Uterus (tissue), 4 donors: Measurements from ENCODE around the gene PIK3C2A. TPM values are rescaled to one million over a fixed set of nuclear protein-coding genes. Genes with fewer than 3 reads are reported as not detected.
"Not testable (repeated sequence)": the region's sequence is repeated elsewhere in the genome, so short reads cannot be mapped to it uniquely, and the experiment has no call there.

Experiments used
- DNase-seq, 2 donors: peaks; one replicate each; pipeline ENCODE4 v3.0.0-alpha.2; 2019 to 2020
- H3K27ac ChIP-seq, 2 donors: fragments of 200-600 bp; sonication (generic); 1 replicate in 1 of 2; 2 replicates in 1 of 2; pipeline ENCODE4 v1.5.1; 2016 to 2018
- H3K27me3 ChIP-seq, 2 donors: fragments of 200-600 bp; sonication (generic); one replicate each; pipeline ENCODE4 v1.5.1; 2018 to 2019; ENCODE audit warnings: control low read depth in 1 of 2
- H3K36me3 ChIP-seq, 2 donors: fragments of 200-600 bp; sonication (generic); one replicate each; pipeline ENCODE4 v1.5.1; 2019; ENCODE audit warnings: control low read depth in 1 of 2
- H3K4me1 ChIP-seq, 2 donors: fragments of 200-600 bp; sonication (generic); one replicate each; pipeline ENCODE4 v1.5.1; 2018 to 2019; ENCODE audit warnings: control low read depth in 1 of 2
- H3K4me3 ChIP-seq, 2 donors: fragments of 200-600 bp; sonication (generic); 1 replicate in 1 of 2; 2 replicates in 1 of 2; pipeline ENCODE4 v1.5.1; 2018 to 2019; ENCODE audit warnings: mild to moderate bottlenecking in 1 of 2
- H3K9me3 ChIP-seq, 2 donors: fragments of 200-600 bp; sonication (generic); one replicate each; pipeline ENCODE4 v1.5.1; 2019; ENCODE audit warnings: control low read depth in 1 of 2
- CTCF ChIP-seq, 4 experiments: fragments of 200-600 bp in 2 of 4; fragments of 450-650 bp in 2 of 4; sonication (generic) in 2 of 4; IDR thresholded peaks; one replicate each; pipeline ENCODE4 v1.5.1; 2016 to 2019; ENCODE audit warnings: antibody characterized with exemption in 4 of 4, mild to moderate bottlenecking in 2 of 4, moderate library complexity in 1 of 4
- POLR2A ChIP-seq, 2 donors: fragments of 450-650 bp; IDR thresholded peaks; one replicate each; pipeline ENCODE4 v1.6.1; 2016; ENCODE audit warnings: antibody characterized with exemption in 2 of 2, mild to moderate bottlenecking in 1 of 2, moderate library complexity in 1 of 2
- intact Hi-C: fragments of 100-400 bp; cut with DNase I; formaldehyde crosslinking; loops from one replicate; pipeline ENCODE4 v1.15.1; 2023; ENCODE audit warnings: low total_unique reads
- total RNA-seq, 4 donors: library from RNA; depleted of rRNA in 3 of 4; stranded (reverse); fragments of >200 nt in 3 of 4; gene quantifications; one replicate each; pipeline versions ENCODE4 v1.1.0 to v1.2.4, GENCODE V29; 2014 to 2023
- donor health status: DM: yes; HTN: yes; CAD: no.

Gene PIK3C2A
- total RNA-seq, 4 donors from 2014 or later, result 63.5 to 147 (median 90.5) TPM

GRCh38 chr11:17233101-17233500, 25.3 kb upstream of the PIK3C2A start:
- TF ChIP-seq CTCF (IDR thresholded peaks at IDR 0.05) (no peak), POLR2A (IDR thresholded peaks at IDR 0.05) (no peak)
- intact Hi-C loops, result no loop called here
- DNase-seq, result no peak
- Histone ChIP-seq H3K27ac (no peak overlapping the region), H3K9me3 (no peaks in the 10 kb centered on the region), H3K36me3 (no peaks in the 10 kb centered on the region), H3K27me3 (no peaks in the 10 kb centered on the region), H3K4me1 (no peaks in the 10 kb centered on the region), H3K4me3 (no peak overlapping the region)

- no peak overlapping the region for H3K27ac ChIP-seq
- intact Hi-C loops, result no loop called here
- H3K4me3 ChIP-seq, result no peak overlapping the region
- DNase-seq, result no peak
- TF ChIP-seq POLR2A (IDR thresholded peaks at IDR 0.05) (no peak), CTCF (IDR thresholded peaks at IDR 0.05) (no peak)
- no peaks in the 10 kb centered on the region for H3K4me1 ChIP-seq
- no peaks in the 10 kb centered on the region for H3K9me3 ChIP-seq
- no peaks in the 10 kb centered on the region for H3K36me3 ChIP-seq
- H3K27me3 ChIP-seq, result no peaks in the 10 kb centered on the region
Observed at GRCh38 chr11:17230867-17231851, 23.4 kb upstream of the PIK3C2A start.

DNA sequence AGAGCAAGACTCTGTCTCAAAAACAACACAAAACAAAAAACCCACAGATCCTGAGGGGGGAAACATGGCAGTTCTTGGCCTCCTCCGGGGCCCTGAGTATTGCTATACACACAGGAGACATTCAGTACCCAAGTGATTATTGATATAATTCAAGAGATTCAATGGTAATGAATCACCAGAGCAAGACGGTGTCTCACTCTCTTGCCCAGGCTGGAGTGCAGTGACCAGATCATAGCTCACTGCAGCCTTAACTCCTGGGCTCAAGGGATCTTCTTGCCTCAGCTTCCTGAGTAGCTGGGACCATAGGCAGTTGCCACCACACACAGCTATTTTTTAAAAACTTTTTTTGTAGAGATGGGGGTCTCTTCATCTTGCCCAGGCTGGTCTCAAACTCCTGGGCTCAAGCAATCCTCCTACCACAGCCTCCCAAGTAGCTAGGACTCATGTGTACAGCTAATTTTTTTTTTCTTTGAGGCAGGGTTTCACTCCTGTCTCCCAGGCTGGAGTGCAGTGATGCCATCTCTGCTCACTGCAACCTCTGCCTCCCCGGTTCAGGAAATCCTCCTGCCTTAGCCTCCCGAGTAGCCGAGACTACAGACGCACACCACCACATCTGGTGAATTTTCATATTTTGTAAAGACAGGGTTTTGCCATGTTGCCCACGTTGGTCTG, 21.8 kb upstream of the PIK3C2A start:
- DNase-seq, result no peak
- TF ChIP-seq POLR2A (IDR thresholded peaks at IDR 0.05), result no peak
- TF ChIP-seq CTCF (IDR thresholded peaks at IDR 0.05), result no peak
- no peak overlapping the region for H3K4me3 ChIP-seq
- intact Hi-C loops, result no loop called here
- no peaks in the 10 kb centered on the region for H3K9me3 ChIP-seq
- no peaks in the 10 kb centered on the region for H3K27me3 ChIP-seq
- H3K4me1 ChIP-seq, result no peaks in the 10 kb centered on the region
- H3K27ac ChIP-seq, result no peak overlapping the region
- no peaks in the 10 kb centered on the region for H3K36me3 ChIP-seq

DNA sequence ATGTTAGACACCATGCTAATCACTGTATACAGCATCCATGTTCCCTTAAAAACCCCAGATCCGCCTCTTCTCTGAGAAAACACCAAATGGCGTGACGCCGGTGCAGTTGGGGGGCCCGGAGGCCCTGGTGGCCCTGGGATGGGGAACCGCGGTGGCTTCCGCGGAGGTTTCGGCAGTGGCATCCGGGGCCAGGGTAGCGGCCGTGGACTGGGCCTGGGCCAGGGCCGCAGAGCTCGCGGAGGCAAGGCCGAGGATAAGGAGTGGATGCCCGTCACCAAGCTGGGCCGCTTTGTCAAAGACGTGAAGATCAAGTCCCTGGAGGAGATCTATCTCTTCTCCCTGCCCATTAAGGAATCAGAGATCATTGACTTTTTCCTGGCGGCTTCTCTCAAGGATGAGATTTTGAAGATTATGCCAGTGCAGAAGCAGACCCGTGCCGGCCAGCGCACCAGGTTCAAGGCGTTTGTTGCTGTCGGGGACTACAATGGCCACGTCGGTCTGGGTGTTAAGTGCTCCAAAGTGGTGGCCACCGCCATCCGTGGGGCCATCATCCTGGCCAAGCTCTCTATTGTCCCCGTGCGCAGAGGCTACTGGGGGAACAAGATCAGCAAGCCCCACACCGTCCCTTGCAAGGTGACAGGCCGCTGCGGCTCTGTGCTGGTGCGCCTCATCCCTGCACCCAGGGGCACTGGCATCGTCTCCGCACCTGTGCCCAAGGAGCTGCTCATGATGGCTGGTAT, 20.6 kb upstream of the PIK3C2A start:
- H3K4me1 ChIP-seq, H3K27me3 ChIP-seq, H3K27ac ChIP-seq, intact Hi-C loops, DNase-seq, H3K9me3 ChIP-seq, H3K4me3 ChIP-seq, H3K36me3 ChIP-seq: not testable (repeated sequence)

GRCh38 chr11:17224727-17225126, 16.9 kb upstream of the PIK3C2A start:
- TF ChIP-seq CTCF (IDR thresholded peaks at IDR 0.05) (no peak), POLR2A (IDR thresholded peaks at IDR 0.05) (no peak)
- Histone ChIP-seq H3K36me3 (no peaks in the 10 kb centered on the region), H3K4me1 (no peaks in the 10 kb centered on the region), H3K4me3 (no peak overlapping the region), H3K9me3 (no peaks in the 10 kb centered on the region), H3K27ac (no peak overlapping the region), H3K27me3 (no peaks in the 10 kb centered on the region)
- DNase-seq, result no peak
- intact Hi-C loops, result no loop called here
